Lower leg skin (tissue), 4 donors: ENCODE measurements around the gene RER1. TPM values are rescaled to one million over a fixed set of nuclear protein-coding genes. Genes with fewer than 3 reads are reported as not detected.

Source experiments
- DNase-seq, 2 donors: peaks; one replicate each; pipeline ENCODE4 v3.0.0-alpha.2; 2019; ENCODE audit warnings: low spot score in 2 of 2
- H3K4me3 ChIP-seq: fragments of 200-600 bp; sonication (generic); 2 replicates; pipeline ENCODE4 v1.5.1; 2017; ENCODE audit warnings: mild to moderate bottlenecking, low read depth; ENCODE audit not compliant: poor library complexity, severe bottlenecking
- POLR2A ChIP-seq, 2 donors: fragments of 450-650 bp; IDR thresholded peaks; one replicate each; pipeline ENCODE4 v1.6.1; 2016 to 2017; ENCODE audit warnings: antibody characterized with exemption in 2 of 2, mild to moderate bottlenecking in 1 of 2, moderate library complexity in 1 of 2
- WGBS, 2 donors: methylation state at CpG; one replicate each; pipeline ENCODE4 v1.1.5; 2018; 5-methylcytosine and 5-hydroxymethylcytosine counted together
- intact Hi-C: fragments of 100-400 bp; cut with DNase I; formaldehyde crosslinking; loops from one replicate; pipeline ENCODE4 v1.15.0; 2023; ENCODE audit warnings: low total_unique reads
- total RNA-seq, 4 donors: library from RNA; depleted of rRNA; stranded (reverse); fragments of >200 nt; gene quantifications; one replicate each; pipeline ENCODE4 v1.1.0, GENCODE V29; 2016
- TF ChIP-seq, protein P1 (sequence below), 3 donors: fragments of 450-650 bp; IDR thresholded peaks; one replicate each; pipeline ENCODE4 v1.5.1; 2016; ENCODE audit warnings: antibody characterized with exemption in 3 of 3, mild to moderate bottlenecking in 3 of 3, moderate library complexity in 2 of 3

The RER1 gene
- total RNA-seq, 4 donors from 2014 or later = 67.4 to 114 (median 70.7) TPM

DNA sequence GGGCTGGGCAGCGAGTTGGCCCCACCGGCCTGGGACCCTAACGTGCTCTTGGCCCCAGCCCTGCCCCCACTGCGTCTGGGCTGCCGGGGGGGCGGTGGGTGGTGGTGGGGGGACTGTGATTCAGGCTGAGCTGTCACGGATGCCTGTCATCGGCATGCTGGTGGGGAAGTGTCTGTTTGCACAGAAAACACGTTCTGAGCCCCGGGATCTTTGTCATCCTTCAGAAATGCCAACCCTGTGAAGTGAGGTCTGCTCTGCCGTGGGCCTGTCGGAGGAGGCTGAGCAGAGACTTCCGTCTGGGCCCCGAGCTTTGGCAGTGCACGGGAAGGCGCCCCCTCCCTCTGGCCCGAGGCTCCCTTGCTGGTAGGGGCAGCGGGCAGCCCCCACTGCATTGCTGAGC lies 60.1 kb downstream of the RER1 start:
- no peak for DNase-seq
- TF ChIP-seq, protein P1, sequence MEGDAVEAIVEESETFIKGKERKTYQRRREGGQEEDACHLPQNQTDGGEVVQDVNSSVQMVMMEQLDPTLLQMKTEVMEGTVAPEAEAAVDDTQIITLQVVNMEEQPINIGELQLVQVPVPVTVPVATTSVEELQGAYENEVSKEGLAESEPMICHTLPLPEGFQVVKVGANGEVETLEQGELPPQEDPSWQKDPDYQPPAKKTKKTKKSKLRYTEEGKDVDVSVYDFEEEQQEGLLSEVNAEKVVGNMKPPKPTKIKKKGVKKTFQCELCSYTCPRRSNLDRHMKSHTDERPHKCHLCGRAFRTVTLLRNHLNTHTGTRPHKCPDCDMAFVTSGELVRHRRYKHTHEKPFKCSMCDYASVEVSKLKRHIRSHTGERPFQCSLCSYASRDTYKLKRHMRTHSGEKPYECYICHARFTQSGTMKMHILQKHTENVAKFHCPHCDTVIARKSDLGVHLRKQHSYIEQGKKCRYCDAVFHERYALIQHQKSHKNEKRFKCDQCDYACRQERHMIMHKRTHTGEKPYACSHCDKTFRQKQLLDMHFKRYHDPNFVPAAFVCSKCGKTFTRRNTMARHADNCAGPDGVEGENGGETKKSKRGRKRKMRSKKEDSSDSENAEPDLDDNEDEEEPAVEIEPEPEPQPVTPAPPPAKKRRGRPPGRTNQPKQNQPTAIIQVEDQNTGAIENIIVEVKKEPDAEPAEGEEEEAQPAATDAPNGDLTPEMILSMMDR (IDR thresholded peaks at IDR 0.05) = no peak
- no peak for TF ChIP-seq POLR2A (IDR thresholded peaks at IDR 0.05)
- 40 to 50% methylated on average over 7 of the region's 18 CpGs for WGBS, 2 donors
- H3K4me3 ChIP-seq = no peak overlapping the region
- intact Hi-C loops = no loop called here

DNA sequence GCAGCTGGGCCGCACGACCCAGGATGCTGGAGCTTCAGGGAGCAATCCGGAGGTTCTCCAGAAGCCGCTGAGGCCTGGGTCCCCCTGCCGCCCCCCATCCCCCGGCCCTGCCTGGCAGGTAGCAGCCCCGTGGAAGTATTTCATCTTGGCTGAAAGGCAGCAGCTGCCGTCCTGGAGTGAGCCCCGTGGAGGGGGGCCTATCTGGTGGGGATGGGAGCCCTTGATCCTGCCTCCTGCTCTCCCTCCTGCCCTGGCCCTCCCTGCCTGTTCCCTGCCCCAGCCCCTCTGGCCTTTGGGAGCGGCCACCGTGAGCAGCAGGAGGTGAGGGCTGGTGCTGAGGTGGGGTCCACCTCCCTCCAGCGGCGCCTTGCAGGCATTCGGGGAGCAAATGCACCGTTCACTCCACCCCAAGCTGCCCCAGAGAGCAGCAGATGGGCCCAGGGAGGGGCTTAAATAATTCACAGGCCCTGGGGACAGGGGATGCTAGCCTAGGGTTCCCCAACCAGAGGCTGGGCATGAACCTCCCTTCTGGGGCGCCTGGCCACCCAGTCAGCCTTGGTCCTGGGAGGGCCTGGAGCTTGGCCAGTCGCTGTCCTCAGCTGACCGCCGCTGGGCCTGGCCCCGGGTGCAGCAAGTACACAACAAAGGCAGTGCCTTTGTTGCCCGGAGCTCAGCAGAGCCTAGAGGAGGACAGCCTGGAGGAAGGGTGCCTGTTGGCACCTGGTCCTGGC lies 60.7 kb downstream of the RER1 start:
- intact Hi-C loops = no loop called here
- DNase-seq = no peak
- H3K4me3 ChIP-seq = no peak overlapping the region
- WGBS, 2 donors = 48 to 67% methylated on average over 13 to 15 of the region's 21 CpGs
- TF ChIP-seq, protein P1 (IDR thresholded peaks at IDR 0.05) = no peak
- TF ChIP-seq POLR2A (IDR thresholded peaks at IDR 0.05) = no peak

DNA sequence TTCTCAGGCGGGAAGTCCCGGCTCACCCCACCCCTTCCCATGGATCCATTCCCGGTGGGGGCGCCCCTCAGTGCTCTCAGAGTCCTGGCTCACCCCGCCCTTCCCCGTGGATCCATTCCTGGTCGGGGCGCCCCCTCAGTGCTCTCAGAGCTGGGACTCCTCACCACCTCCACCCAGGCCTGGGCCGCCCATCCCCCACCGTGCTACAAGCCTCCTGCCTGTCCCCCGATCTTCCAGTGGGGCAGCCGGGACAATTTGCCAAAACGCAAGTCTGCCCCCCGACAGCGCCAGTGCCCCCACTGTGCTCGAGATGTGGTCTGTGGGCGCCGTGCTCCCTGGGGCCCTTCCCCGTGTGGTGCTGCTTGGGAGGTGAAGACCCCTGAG lies 61.3 kb downstream of the RER1 start:
- TF ChIP-seq, protein P1 (IDR thresholded peaks at IDR 0.05) = no peak
- no peak for TF ChIP-seq POLR2A (IDR thresholded peaks at IDR 0.05)
- intact Hi-C loops = no loop called here
- H3K4me3 ChIP-seq = no peak overlapping the region
- WGBS, 2 donors = 76% methylated on average over 13 to 18 of the region's 19 CpGs
- no peak for DNase-seq

DNA sequence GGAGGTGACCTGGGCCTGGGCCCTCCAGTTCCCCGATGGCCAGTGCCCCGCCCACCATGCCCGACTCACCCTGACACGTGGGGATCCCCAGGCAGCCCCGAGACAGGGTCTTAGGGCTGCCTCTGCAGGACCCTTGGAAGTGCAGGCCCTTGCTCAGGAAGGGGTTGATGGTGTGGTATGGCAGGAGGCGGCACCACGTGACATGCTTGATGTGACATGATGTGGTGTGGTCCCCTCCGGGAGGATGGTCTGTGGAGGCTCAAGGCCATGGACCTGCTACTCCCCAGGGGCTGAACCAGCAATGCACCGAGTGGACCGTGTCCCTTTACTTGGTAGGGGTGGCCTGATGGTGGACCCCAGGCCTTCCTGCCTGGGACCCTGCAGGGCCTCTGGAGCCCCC lies 62.6 kb downstream of the RER1 start:
- intact Hi-C loops = no loop called here
- 73 to 86% methylated on average over 3 to 5 of the region's 10 CpGs for WGBS, 2 donors

More for the DNA sequence above, 62.6 kb downstream of the RER1 start:
- TF ChIP-seq, protein P1 (IDR thresholded peaks at IDR 0.05) = no peak
- no peak for TF ChIP-seq POLR2A (IDR thresholded peaks at IDR 0.05)
- DNase-seq = no peak
- H3K4me3 ChIP-seq = no peak overlapping the region

Other genes with a start within 250 kb of the RER1 start
- 10 to 100 TPM; 29.8 to 48.0 (median 45.6) TPM for gene FAAP20, start 197.1 kb upstream of the RER1 start, total RNA-seq
- 10 to 100 TPM; 67.3 to 80.8 (median 75.4) TPM for gene SKI, start 163.5 kb upstream of the RER1 start, total RNA-seq
- 1 to 10 TPM; 5.7 to 9.7 (median 7.1) TPM for gene MORN1, start 287 bp upstream of the RER1 start, total RNA-seq
- gene PEX10, start 20.7 kb downstream of the RER1 start, total RNA-seq = 10 to 100 TPM; 18.3 to 35.9 (median 27.7) TPM
- 100 to 1,000 TPM in 2 of 4 donors, 10 to 100 TPM in 2; 83.2 to 170 (median 115) TPM for gene PLCH2, start 84.4 kb downstream of the RER1 start, total RNA-seq
- gene PANK4, start 134.8 kb downstream of the RER1 start, total RNA-seq = 10 to 100 TPM; 26.8 to 34.7 (median 32.5) TPM
- 10 to 100 TPM in 2 of 4 donors, 1 to 10 TPM in 2; 8.1 to 32.5 (median 9.6) TPM for gene HES5, start 138.4 kb downstream of the RER1 start, total RNA-seq
- gene TNFRSF14, start 164.5 kb downstream of the RER1 start, total RNA-seq = 10 to 100 TPM; 35.2 to 43.6 (median 38.3) TPM
- 10 to 100 TPM in 3 of 4 donors, 1 to 10 TPM in 1; 5.6 to 16.4 (median 12.0) TPM for gene PRXL2B, start 194.9 kb downstream of the RER1 start, total RNA-seq
- gene MMEL1, start 241.2 kb downstream of the RER1 start, total RNA-seq = 1 to 10 TPM in 3 of 4 donors, under 1 TPM in 1; 0.27 to 3.5 (median 1.6) TPM